ENCODE results near the gene TIPARP.
"Not testable (repeated sequence)": the region's sequence is repeated elsewhere in the genome, so short reads cannot be mapped to it uniquely, and the experiment has no call there.

Gene TIPARP

DNA sequence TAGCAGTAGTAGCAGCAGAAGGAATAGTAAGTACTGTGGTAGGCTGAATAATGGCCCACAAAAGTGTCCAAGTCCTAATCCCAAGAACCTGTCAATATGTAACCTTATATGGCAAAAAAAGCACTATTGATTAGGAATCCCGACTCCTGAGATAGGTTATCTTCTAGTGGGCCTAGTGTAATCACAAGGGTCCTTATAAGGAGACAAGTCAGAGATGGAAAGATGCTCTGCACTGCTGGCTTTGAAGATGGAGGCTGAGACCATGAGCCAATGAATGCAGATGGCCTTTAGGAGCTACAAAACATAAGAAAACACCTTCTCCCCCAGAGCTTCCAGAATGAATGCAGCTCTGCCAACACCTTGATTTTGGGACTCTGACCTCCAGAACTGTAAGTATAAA, 36.0 kb downstream of the TIPARP start:
- DNase-seq (ENCODE audit: low read depth in 3 of 3): no peak

GRCh38 chr3:156711113-156711512, 36.7 kb downstream of the TIPARP start:
- DNase-seq (ENCODE audit: low read depth in 3 of 3): no peak

GRCh38 chr3:156711944-156712343, 37.6 kb downstream of the TIPARP start:
- DNase-seq (ENCODE audit: low read depth in 3 of 3): not testable (repeated sequence)

DNA sequence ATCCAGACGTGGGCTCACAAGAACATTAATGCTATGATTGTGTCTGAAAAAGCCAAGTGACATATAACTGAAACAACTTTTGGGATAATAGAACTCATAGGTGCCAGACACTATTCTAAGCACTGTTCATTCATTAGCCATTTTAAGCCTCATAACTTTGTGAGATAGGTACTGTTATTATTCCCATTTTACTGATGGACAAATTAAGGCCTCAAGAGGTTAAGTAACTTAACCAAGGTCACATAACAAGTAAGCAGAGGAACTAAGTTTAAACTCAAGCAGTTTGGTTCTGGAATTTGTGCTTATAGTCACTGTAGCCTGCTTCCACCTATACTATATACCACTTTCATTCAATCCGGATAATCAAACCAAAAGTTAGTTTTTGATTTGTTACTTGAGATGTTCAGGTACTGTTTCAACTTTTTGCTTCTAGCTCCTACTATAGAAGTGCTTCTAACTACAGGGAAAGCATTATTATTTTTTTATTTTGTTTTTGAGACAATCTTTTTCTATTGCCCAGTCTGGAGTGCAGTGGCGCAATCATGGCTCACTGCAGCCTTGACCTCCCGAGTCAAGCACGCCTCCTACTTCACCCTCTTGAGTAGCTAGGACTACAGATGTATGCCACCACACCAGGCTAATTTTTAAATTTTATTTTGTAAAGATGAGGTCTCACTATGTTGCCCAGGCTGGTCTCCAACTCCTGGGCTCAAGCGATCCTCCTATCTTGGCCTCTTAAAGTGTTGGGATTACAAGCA, 41.9 kb downstream of the TIPARP start:
- DNase-seq (ENCODE audit: low read depth in 3 of 3): no peak

DNA sequence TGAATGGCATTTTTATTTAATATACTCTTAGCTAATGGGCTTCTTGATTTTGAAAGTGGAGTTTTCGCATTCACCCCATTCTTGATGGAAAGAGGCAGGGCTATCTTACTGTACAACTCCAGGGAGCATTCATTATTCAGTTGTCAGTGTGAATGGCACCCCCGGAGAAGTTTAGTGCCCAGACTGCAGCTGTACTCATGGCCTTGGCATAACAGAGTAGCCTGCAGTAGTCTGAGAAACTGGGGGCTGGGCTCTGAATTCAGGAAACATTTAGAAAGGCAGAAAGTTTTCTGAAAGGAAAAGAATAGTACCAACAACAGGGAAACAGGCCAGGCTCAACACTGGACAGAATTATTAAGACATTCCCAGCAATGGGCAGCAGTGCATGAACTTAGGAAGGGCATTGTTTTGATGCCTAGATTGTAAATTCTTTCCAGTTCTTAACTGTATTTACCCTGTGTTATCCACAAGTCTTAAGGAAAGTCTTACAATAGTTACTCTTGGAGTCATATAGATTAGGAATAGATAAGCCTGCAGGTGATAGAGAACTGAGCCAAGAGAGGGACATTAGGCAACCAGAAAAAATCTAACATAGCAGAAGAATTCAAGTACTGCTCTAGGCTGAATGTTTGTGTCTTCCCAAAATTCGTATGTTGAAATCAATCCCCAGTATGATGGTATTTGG, 44.4 kb downstream of the TIPARP start:
- no peak for DNase-seq (ENCODE audit: low read depth in 3 of 3)

DNA sequence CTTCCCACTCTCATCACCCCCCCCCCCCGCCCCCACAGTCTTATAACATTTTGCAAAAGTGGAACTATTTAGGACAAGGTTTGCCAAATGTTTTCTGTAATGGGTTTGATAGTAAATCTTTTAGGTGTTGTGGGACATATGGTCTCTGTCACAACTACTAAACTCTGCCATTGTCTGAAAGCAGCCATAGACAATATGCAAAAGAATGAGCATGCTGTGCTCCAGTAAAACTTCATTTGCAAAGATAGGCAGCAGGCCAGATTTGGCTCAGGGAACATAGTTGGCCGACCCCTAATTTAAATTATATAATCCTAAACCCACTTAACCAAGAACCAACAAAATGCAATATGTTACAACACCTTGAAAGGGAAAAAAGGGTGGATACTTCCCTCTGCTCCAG, 46.4 kb downstream of the TIPARP start:
- DNase-seq (ENCODE audit: low read depth in 3 of 3): no peak

DNA sequence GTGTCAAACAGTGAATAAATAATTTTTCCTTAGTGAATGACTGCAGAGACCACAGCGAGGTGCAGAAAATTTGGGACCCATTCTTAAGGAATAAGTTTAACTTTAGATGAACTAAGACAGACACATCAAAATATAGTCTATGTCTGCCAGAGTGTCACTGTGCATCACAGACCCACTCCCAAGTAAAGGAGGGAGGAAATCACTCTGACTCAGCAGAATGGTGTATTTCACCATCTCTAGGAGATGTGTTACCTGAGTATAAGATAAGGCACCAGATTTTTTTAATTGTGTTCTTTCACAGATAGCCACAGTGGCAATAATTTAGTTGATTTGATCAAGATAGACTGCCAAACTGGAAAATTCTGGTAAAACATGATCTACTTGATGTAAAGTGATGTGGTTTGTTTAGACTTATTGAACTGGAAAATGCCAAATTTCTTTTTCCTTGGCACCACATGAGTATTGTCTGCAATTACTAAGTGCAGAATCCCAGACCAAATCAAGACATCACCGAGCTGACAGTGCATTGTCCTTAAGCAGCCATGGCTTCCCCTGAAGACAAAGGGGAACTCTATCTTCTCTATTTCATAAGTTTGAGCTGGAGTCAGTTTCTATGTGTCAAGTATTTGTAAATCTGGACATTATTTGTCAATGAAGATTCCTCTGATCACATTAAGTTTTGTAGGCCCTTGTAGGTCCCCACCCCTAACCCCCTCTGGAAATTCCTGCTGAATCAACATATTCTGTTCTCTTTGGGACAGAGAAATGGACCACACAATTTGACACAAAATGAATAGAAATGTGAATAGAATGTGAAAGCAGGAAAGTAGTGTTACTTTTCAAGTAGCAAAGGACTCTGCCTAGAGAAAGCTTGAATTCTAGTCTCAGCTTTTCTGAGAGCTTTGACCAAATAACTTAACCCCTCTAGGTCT, 47.6 kb downstream of the TIPARP start:
- no peak for DNase-seq (ENCODE audit: low read depth in 3 of 3)

- peak in 1 of 3 donors; percentile 3 for DNase-seq (ENCODE audit: low read depth in 3 of 3)
These were observed 48.8 kb downstream of the TIPARP start for GRCh38 chr3:156723182-156723619.

DNA sequence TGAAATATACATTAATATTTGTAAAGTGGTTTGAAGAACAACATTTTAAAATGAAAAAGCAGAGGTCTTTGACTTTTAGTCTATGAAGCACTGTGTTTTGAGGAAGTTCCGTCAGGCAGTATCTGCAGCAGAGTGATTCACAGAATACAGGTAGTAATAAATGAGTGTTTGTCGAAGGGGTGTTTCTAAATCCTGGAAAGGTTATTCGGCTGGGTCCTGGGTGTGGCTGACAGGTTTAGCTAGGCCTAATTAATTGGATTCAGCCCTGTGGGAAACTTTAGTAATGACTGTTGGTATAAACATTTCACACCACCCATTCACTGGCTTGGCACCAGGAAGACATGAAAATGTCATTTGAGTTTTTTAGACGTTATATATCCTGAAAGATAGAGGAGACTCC, 51.3 kb downstream of the TIPARP start:
- no peak for DNase-seq (ENCODE audit: low read depth in 3 of 3)

GRCh38 chr3:156726456-156726855, 52.1 kb downstream of the TIPARP start:
- no peak for DNase-seq (ENCODE audit: low read depth in 3 of 3)

DNA sequence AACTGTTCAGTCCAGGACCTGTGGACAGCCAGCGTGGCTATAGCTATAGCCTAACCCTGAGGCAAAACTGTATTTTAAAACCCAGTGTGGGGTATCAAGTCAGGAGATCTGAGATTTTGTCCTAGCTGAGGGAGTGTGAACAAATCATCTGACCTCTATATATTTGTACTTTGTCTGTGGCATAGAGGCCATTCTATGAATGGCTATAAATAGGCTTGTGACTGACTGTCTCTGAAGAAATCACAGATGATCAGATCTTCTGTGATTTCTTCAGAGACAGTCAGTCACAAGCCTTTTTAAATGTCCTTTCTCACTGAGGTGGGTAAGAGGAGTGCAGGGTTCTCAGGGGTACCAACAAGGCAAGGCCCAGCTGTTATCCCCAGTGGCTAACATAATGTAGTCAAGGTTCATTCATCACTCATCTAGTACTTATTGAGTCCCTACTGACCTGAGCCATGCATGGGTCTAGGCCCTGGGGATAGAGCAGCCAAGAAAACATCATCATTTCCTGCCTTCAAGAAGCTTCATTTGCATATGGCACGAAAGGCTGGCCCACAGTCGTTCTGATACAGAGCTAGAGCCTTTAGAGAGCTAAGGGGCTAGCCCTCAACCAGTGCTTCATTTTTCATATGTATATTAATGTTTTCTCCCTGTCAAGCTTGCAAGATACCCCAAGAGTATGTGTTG, 53.3 kb downstream of the TIPARP start:
- DNase-seq (ENCODE audit: low read depth in 3 of 3): no peak

GRCh38 chr3:156728267-156728985, 54.0 kb downstream of the TIPARP start:
- DNase-seq (ENCODE audit: low read depth in 3 of 3): no peak

GRCh38 chr3:156729460-156730179, 55.2 kb downstream of the TIPARP start:
- no peak for DNase-seq (ENCODE audit: low read depth in 3 of 3)

- DNase-seq (ENCODE audit: low read depth in 3 of 3): no peak
These were observed 57.4 kb downstream of the TIPARP start for GRCh38 chr3:156731813-156732212.

- DNase-seq (ENCODE audit: low read depth in 3 of 3): no peak
These were observed 57.9 kb downstream of the TIPARP start for GRCh38 chr3:156732261-156732660.

- DNase-seq (ENCODE audit: low read depth in 3 of 3): no peak
These were observed 58.5 kb downstream of the TIPARP start for GRCh38 chr3:156732715-156733421.

GRCh38 chr3:156734661-156735060, 60.3 kb downstream of the TIPARP start:
- not testable (repeated sequence) for DNase-seq (ENCODE audit: low read depth in 3 of 3)

DNA sequence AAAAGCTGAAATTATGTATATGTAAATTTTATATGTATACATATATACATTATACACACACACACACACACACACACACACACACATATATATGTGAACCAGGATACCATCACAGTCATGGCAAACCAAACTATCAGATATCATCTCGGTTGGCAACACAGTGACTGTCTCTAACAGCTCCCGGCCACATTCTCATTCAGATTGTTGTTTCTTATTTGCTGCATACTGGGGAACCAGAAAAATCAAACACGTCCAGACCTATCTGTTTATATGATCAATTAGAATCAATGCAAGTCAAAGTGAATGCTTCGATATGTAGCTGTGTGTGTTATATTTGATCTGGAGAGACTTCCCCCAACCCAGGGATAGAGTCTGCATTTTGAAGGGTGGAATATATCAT, 61.1 kb downstream of the TIPARP start:
- no peak for DNase-seq (ENCODE audit: low read depth in 3 of 3)

- not testable (repeated sequence) for DNase-seq (ENCODE audit: low read depth in 3 of 3)
These were observed 62.7 kb downstream of the TIPARP start for GRCh38 chr3:156737049-156737448.

GRCh38 chr3:156738251-156738650, 63.9 kb downstream of the TIPARP start:
- no peak for DNase-seq (ENCODE audit: low read depth in 3 of 3)
